Iris pigment epithelial cell (primary cell): Measurements from ENCODE around the gene RAMP3.
A peak's percentile ranks its signal among the peaks of the same experiment; 100 is the strongest.
"Not testable (repeated sequence)": the region's sequence is repeated elsewhere in the genome, so short reads cannot be mapped to it uniquely, and the experiment has no call there.

Experiments
- DNase-seq: peaks from one replicate; pipeline ENCODE4 v3.0.0-alpha.2; 2011; ENCODE audit warnings: low read depth

RAMP3 gene

GRCh38 chr7:45196374-45196773 is 38.8 kb downstream of the RAMP3 start:
- DNase-seq = no peak

- DNase-seq = no peak
Observed at GRCh38 chr7:45197461-45197860, 39.9 kb downstream of the RAMP3 start.

- no peak for DNase-seq
Observed at GRCh38 chr7:45198986-45199385, 41.4 kb downstream of the RAMP3 start.

GRCh38 chr7:45199506-45199905 is 41.9 kb downstream of the RAMP3 start:
- DNase-seq = no peak

- no peak for DNase-seq
Observed at GRCh38 chr7:45202625-45203024, 45.0 kb downstream of the RAMP3 start.

- DNase-seq = no peak
Observed at GRCh38 chr7:45203036-45203435, 45.4 kb downstream of the RAMP3 start.

- DNase-seq = no peak
Observed at GRCh38 chr7:45203459-45203858, 45.9 kb downstream of the RAMP3 start.

- DNase-seq = peak; percentile 17
Observed at GRCh38 chr7:45203936-45204445, 46.4 kb downstream of the RAMP3 start.

- not testable (repeated sequence) for DNase-seq
Observed at GRCh38 chr7:45206266-45206665, 48.7 kb downstream of the RAMP3 start.

GRCh38 chr7:45209909-45210308 is 52.3 kb downstream of the RAMP3 start:
- not testable (repeated sequence) for DNase-seq

- no peak for DNase-seq
Observed at GRCh38 chr7:45211066-45211465, 53.5 kb downstream of the RAMP3 start.

GRCh38 chr7:45211958-45212357 is 54.4 kb downstream of the RAMP3 start:
- DNase-seq = no peak

- DNase-seq = no peak
Observed at GRCh38 chr7:45212606-45213005, 55.0 kb downstream of the RAMP3 start.

- DNase-seq = no peak
Observed at GRCh38 chr7:45215601-45216062, 58.0 kb downstream of the RAMP3 start.

GRCh38 chr7:45216181-45216580 is 58.6 kb downstream of the RAMP3 start:
- no peak for DNase-seq

- DNase-seq = no peak
Observed at GRCh38 chr7:45216622-45217165, 59.1 kb downstream of the RAMP3 start.

- peak; percentile 18 for DNase-seq
Observed at GRCh38 chr7:45217358-45217757, 59.8 kb downstream of the RAMP3 start.

- no peak for DNase-seq
Observed at GRCh38 chr7:45219130-45219529, 61.5 kb downstream of the RAMP3 start.

GRCh38 chr7:45219801-45220435 is 62.3 kb downstream of the RAMP3 start:
- DNase-seq = no peak

GRCh38 chr7:45220846-45221618 is 63.4 kb downstream of the RAMP3 start:
- no peak for DNase-seq

- no peak for DNase-seq
Observed at GRCh38 chr7:45221896-45222604, 64.5 kb downstream of the RAMP3 start.

GRCh38 chr7:45223078-45223477 is 65.5 kb downstream of the RAMP3 start:
- no peak for DNase-seq
